H9 (cell line): ENCODE measurements around the gene MITF. TPM values are rescaled to one million over a fixed set of nuclear protein-coding genes. Genes with fewer than 3 reads are reported as not detected.

ENCODE experiments used
- DNase-seq: peaks from one replicate; pipeline ENCODE4 v3.0.0-alpha.2; 2017
- H2AFZ ChIP-seq: one replicate; pipeline ENCODE4 v1.6.1; 2013; ENCODE audit warnings: mild to moderate bottlenecking, low read length, control low read depth, moderate library complexity
- H2AK5ac ChIP-seq: 2 replicates; pipeline ENCODE4 v1.6.1; 2013; ENCODE audit warnings: low read length, control low read depth, mixed read lengths; ENCODE audit not compliant: insufficient read length
- H2BK120ac ChIP-seq: one replicate; pipeline ENCODE4 v1.6.1; 2013; ENCODE audit warnings: low read depth, mild to moderate bottlenecking, low read length, control low read depth, inconsistent platforms; ENCODE audit not compliant: poor library complexity, severe bottlenecking
- H2BK12ac ChIP-seq: 2 replicates; pipeline ENCODE4 v1.6.1; 2013; ENCODE audit warnings: low read length, control low read depth, mixed read lengths, low read depth; ENCODE audit not compliant: insufficient read length
- H2BK15ac ChIP-seq: 2 replicates; pipeline ENCODE4 v1.6.1; 2013; ENCODE audit warnings: low read depth, low read length, control low read depth
- H2BK20ac ChIP-seq: one replicate; pipeline ENCODE4 v1.6.1; 2013; ENCODE audit warnings: low read depth, mild to moderate bottlenecking, low read length, control low read depth, inconsistent platforms; ENCODE audit not compliant: poor library complexity, severe bottlenecking
- H2BK5ac ChIP-seq: 2 replicates; pipeline ENCODE4 v1.6.1; 2013; ENCODE audit warnings: low read length, control low read depth, mixed read lengths; ENCODE audit not compliant: insufficient read length
- H3K14ac ChIP-seq: 2 replicates; pipeline ENCODE4 v1.6.1; 2013; ENCODE audit warnings: low read length, control low read depth; ENCODE audit not compliant: insufficient read depth
- H3K18ac ChIP-seq: 2 replicates; pipeline ENCODE4 v1.6.1; 2013; ENCODE audit warnings: low read depth, mild to moderate bottlenecking, mixed read lengths, low read length, control low read depth; ENCODE audit not compliant: insufficient read length
- H3K23ac ChIP-seq: 2 replicates; pipeline ENCODE4 v1.6.1; 2013; ENCODE audit warnings: low read length, control low read depth, mixed read lengths, low read depth; ENCODE audit not compliant: insufficient read length
- H3K23me2 ChIP-seq: 2 replicates; pipeline ENCODE4 v1.6.1; 2013; ENCODE audit warnings: low read depth, mild to moderate bottlenecking, mixed read lengths, low read length, control low read depth; ENCODE audit not compliant: insufficient read length, poor library complexity, severe bottlenecking
- H3K27ac ChIP-seq: 2 replicates; pipeline ENCODE4 v1.5.1; 2013; ENCODE audit warnings: low read length, control low read depth, mixed read lengths, low read depth; ENCODE audit not compliant: insufficient read length
- H3K27me3 ChIP-seq: 2 replicates; pipeline ENCODE4 v1.6.1; 2013; ENCODE audit warnings: low read length, control low read depth, inconsistent platforms; ENCODE audit not compliant: insufficient read depth
- H3K4ac ChIP-seq: 2 replicates; pipeline ENCODE4 v1.6.1; 2013; ENCODE audit warnings: low read depth, mild to moderate bottlenecking, control low read depth, inconsistent platforms, low read length, moderate library complexity
- H3K4me1 ChIP-seq: 2 replicates; pipeline ENCODE4 v1.6.1; 2013; ENCODE audit warnings: low read length, control low read depth, inconsistent platforms; ENCODE audit not compliant: insufficient read depth
- H3K4me2 ChIP-seq: 2 replicates; pipeline ENCODE4 v1.6.1; 2013; ENCODE audit warnings: low read length, control low read depth, mixed read lengths; ENCODE audit not compliant: insufficient read length, insufficient read depth
- H3K56ac ChIP-seq: 2 replicates; pipeline ENCODE4 v1.6.1; 2013; ENCODE audit warnings: low read depth, mild to moderate bottlenecking, mixed read lengths, low read length, control low read depth; ENCODE audit not compliant: insufficient read length
- H3K79me1 ChIP-seq: 2 replicates; pipeline ENCODE4 v1.6.1; 2013; ENCODE audit warnings: low read depth, mild to moderate bottlenecking, moderate library complexity, low read length, control low read depth, inconsistent platforms; ENCODE audit not compliant: insufficient read depth, poor library complexity, severe bottlenecking
- H3K79me2 ChIP-seq: 2 replicates; pipeline ENCODE4 v1.6.1; 2013; ENCODE audit warnings: low read length, control low read depth, inconsistent platforms; ENCODE audit not compliant: insufficient read depth
- H3K9ac ChIP-seq: 2 replicates; pipeline ENCODE4 v1.6.1; 2013; ENCODE audit warnings: low read length, control low read depth, mixed read lengths; ENCODE audit not compliant: insufficient read length; ENCODE audit errors: extremely low read depth
- H3K9me3 ChIP-seq: one replicate; pipeline ENCODE4 v1.6.1; 2013; ENCODE audit warnings: low read depth, low read length, inconsistent platforms; ENCODE audit not compliant: control insufficient read depth
- H3T11ph ChIP-seq: one replicate; pipeline ENCODE4 v1.6.1; 2013; ENCODE audit warnings: mild to moderate bottlenecking, low read length, control low read depth, inconsistent platforms
- H4K20me1 ChIP-seq: one replicate; pipeline ENCODE4 v1.6.1; 2013; ENCODE audit not compliant: control insufficient read depth, insufficient read length, insufficient read depth
- H4K5ac ChIP-seq: 2 replicates; pipeline ENCODE4 v1.6.1; 2013; ENCODE audit warnings: low read depth, mild to moderate bottlenecking, mixed read lengths, low read length, control low read depth; ENCODE audit not compliant: insufficient read length
- H4K8ac ChIP-seq: replicated peaks from 2 replicates; pipeline ENCODE4 v1.6.1; 2013; ENCODE audit warnings: low read length, control low read depth, mixed read lengths, low read depth; ENCODE audit not compliant: insufficient read length
- H4K91ac ChIP-seq: 2 replicates; pipeline ENCODE4 v1.6.1; 2013; ENCODE audit warnings: low read depth, mild to moderate bottlenecking, moderate library complexity, mixed read lengths, low read length, control low read depth; ENCODE audit not compliant: insufficient read length
- H3K27ac Mint-ChIP-seq, 3 experiments: 2 replicates in 2 of 3; 3 replicates in 1 of 3; pipeline ENCODE4 v1.8.0; 2020 to 2021; ENCODE audit warnings: mixed read lengths in 3 of 3, mild to moderate bottlenecking in 1 of 3, moderate library complexity in 1 of 3
- H3K27me3 Mint-ChIP-seq: 2 replicates; pipeline ENCODE4 v1.8.0; 2021; ENCODE audit warnings: low read depth, mild to moderate bottlenecking, moderate library complexity, mixed read lengths
- H3K36me3 Mint-ChIP-seq, 3 experiments: 2 replicates in 2 of 3; 3 replicates in 1 of 3; pipeline ENCODE4 v1.8.0; 2020 to 2021; ENCODE audit warnings: low read depth in 3 of 3, mixed read lengths in 3 of 3; ENCODE audit not compliant: insufficient read depth in 1 of 3
- H3K4me1 Mint-ChIP-seq, 2 experiments: 2 replicates each; pipeline ENCODE4 v1.8.0; 2020; ENCODE audit warnings: mixed read lengths in 2 of 2
- H3K4me3 Mint-ChIP-seq, 2 experiments: 2 replicates in 1 of 2; 3 replicates in 1 of 2; pipeline ENCODE4 v1.8.0; 2020 to 2021; ENCODE audit warnings: mild to moderate bottlenecking in 2 of 2, mixed read lengths in 2 of 2, moderate library complexity in 1 of 2
- H3K9me3 Mint-ChIP-seq, 2 experiments: 2 replicates in 1 of 2; 3 replicates in 1 of 2; pipeline ENCODE4 v1.8.0; 2020; ENCODE audit warnings: mild to moderate bottlenecking in 2 of 2, mixed read lengths in 2 of 2, moderate library complexity in 1 of 2
- CTCF ChIP-seq: fragments of 200-600 bp; sonication (generic); conservative IDR thresholded peaks from 3 replicates; pipeline ENCODE4 v1.8.0; 2021; ENCODE audit warnings: antibody characterized with exemption, mild to moderate bottlenecking
- WGBS: extraction: QIAGEN DNeasy Blood & Tissue Kit; methylation state at CpG from one replicate; pipeline ENCODE4 v1.1.7; 2013; ENCODE audit warnings: missing lambda C conversion rate, low lambda C conversion rate, mixed read lengths; ENCODE audit not compliant: insufficient read length; ENCODE audit errors: extremely low coverage; 5-methylcytosine and 5-hydroxymethylcytosine counted together
- total RNA-seq: library from RNA; stranded (reverse); gene quantifications from 2 replicates; pipeline ENCODE4 v1.2.1, GENCODE V29; 2021

The MITF gene
- total RNA-seq, 1 experiment from 2014 or later = 0.81 TPM

GRCh38 chr3:69828817-69829216 lies 89.6 kb downstream of the MITF start:
- TF ChIP-seq CTCF = no peak
- no peak overlapping the region for H4K91ac ChIP-seq
- no peaks in the 10 kb centered on the region for H3K9me3 Mint-ChIP-seq
- H3K18ac ChIP-seq = no peak overlapping the region
- H3K4me1 Mint-ChIP-seq = no peaks in the 10 kb centered on the region
- H3K27me3 ChIP-seq = no peaks in the 10 kb centered on the region
- H2BK120ac ChIP-seq = no peak overlapping the region
- H3K36me3 Mint-ChIP-seq = no peaks in the 10 kb centered on the region
- no peak overlapping the region for H3T11ph ChIP-seq
- DNase-seq = no peak
- no peak overlapping the region for H4K5ac ChIP-seq
- H3K27me3 Mint-ChIP-seq = no peaks in the 10 kb centered on the region; the same call in 1 of the 2 replicates
- H3K4me2 ChIP-seq = no peak overlapping the region
- H3K9ac ChIP-seq = no peak overlapping the region
- no peaks in the 10 kb centered on the region for H3K4me1 ChIP-seq
- no peak overlapping the region for H4K8ac ChIP-seq
- H2BK5ac ChIP-seq = no peak overlapping the region
- no CpG with 5 or more reads among the region's 2 CpGs for WGBS
- no peak overlapping the region for H3K4ac ChIP-seq
- no peaks in the 10 kb centered on the region for H4K20me1 ChIP-seq
- H2AK5ac ChIP-seq = no peak overlapping the region
- H3K27ac Mint-ChIP-seq = no peak overlapping the region
- H2BK20ac ChIP-seq = no peak overlapping the region
- no peak overlapping the region for H3K4me3 Mint-ChIP-seq
- no peak overlapping the region for H3K14ac ChIP-seq
- no peak overlapping the region for H2BK12ac ChIP-seq
- H3K56ac ChIP-seq = no peak overlapping the region
- no peak overlapping the region for H2BK15ac ChIP-seq
- H3K27ac ChIP-seq = no peak overlapping the region
- H3K9me3 ChIP-seq = no peaks in the 10 kb centered on the region
- no peak overlapping the region for H3K23ac ChIP-seq
- no peaks in the 10 kb centered on the region for H3K79me1 ChIP-seq
- H2AFZ ChIP-seq = no peak overlapping the region
- H3K79me2 ChIP-seq = no peaks in the 10 kb centered on the region
- H3K23me2 ChIP-seq = no peaks in the 10 kb centered on the region
